Panc1 (cell line): ENCODE data around the gene ACSBG1. TPM values are rescaled to one million over a fixed set of nuclear protein-coding genes. Genes with fewer than 3 reads are reported as not detected.

Experiments used
- ATAC-seq: fragments of 200-7000 bp; cut with Tn5 transposase; 2 replicates; pipeline ENCODE4 v1.9.1; 2020; ENCODE audit warnings: mild to moderate bottlenecking, moderate library complexity
- BruUV-seq: library from RNA; stranded (reverse); fragments of 400-500 nt; replicated peaks from 2 replicates; lab custom pipeline; 2021; lab: Mats Ljungman, UMichigan
- CTCF ChIA-PET: fragments of 300-600 bp; sonication (Branson Sonifier 250); formaldehyde crosslinking; loops from one replicate; lab custom pipeline; 2022; ENCODE audit warnings: antibody characterized with exemption; lab: Charles Lee
- POLR2A ChIA-PET: fragments of 300-600 bp; sonication (Branson Sonifier 250); formaldehyde crosslinking; loops from one replicate; lab custom pipeline; 2022; ENCODE audit warnings: antibody characterized with exemption; lab: Charles Lee
- DNase-seq: peaks from one replicate; pipeline ENCODE4 v3.0.0-alpha.2; 2010; ENCODE audit warnings: low read depth, low spot score
- H3K27ac ChIP-seq: 2 replicates; pipeline ENCODE4 v1.5.1; 2011; ENCODE audit warnings: mild to moderate bottlenecking, low read length, inconsistent platforms
- H3K27me3 ChIP-seq: fragments of 200-500 bp; sonication (Bioruptor generic); 2 replicates; pipeline ENCODE4 v1.6.0; 2014; ENCODE audit warnings: low read length, inconsistent platforms; ENCODE audit not compliant: control insufficient read depth, insufficient read depth
- H3K36me3 ChIP-seq: fragments of 200-500 bp; sonication (Bioruptor generic); 2 replicates; pipeline ENCODE4 v1.5.1; 2014; ENCODE audit warnings: inconsistent platforms, mild to moderate bottlenecking, low read length, moderate library complexity; ENCODE audit not compliant: control insufficient read depth, insufficient read depth
- H3K4me1 ChIP-seq: 2 replicates; pipeline ENCODE4 v1.5.1; 2011; ENCODE audit warnings: inconsistent platforms, mild to moderate bottlenecking, low read length, moderate library complexity; ENCODE audit not compliant: control insufficient read depth, insufficient read depth
- H3K4me3 ChIP-seq, 2 experiments: 2 replicates each; pipeline ENCODE4 v1.5.1; 2011 to 2012; ENCODE audit warnings: low read depth in 2 of 2, low read length in 2 of 2, mild to moderate bottlenecking in 2 of 2, inconsistent platforms in 1 of 2, moderate library complexity in 1 of 2
- H3K9me3 ChIP-seq: fragments of 200-500 bp; sonication (Bioruptor generic); 2 replicates; pipeline ENCODE4 v1.5.1; 2014; ENCODE audit warnings: low read depth, mild to moderate bottlenecking, inconsistent platforms, low read length, moderate library complexity; ENCODE audit not compliant: control insufficient read depth, insufficient read depth
- POLR2AphosphoS5 ChIP-seq: IDR thresholded peaks from 2 replicates; pipeline ENCODE4 v1.6.1; 2012; ENCODE audit warnings: mild to moderate bottlenecking, low read depth, low read length, moderate library complexity
- SIN3A ChIP-seq: IDR thresholded peaks from 2 replicates; pipeline ENCODE4 v1.6.1; 2012; ENCODE audit warnings: low read depth, mild to moderate bottlenecking, low read length, moderate library complexity, borderline replicate concordance; ENCODE audit not compliant: insufficient read depth
- TCF7L2 ChIP-seq: IDR thresholded peaks from 2 replicates; pipeline ENCODE4 v1.6.1; 2011; ENCODE audit warnings: mild to moderate bottlenecking, low read depth, low read length, inconsistent platforms
- in situ Hi-C: cut with HindIII; loops from 2 replicates; pipeline ENCODE4 v1.10.0; 2016; ENCODE audit warnings: low sequenced_read_pairs, low pct_unique_long_range_greater_than_20kb
- intact Hi-C: fragments of 100-400 bp; cut with micrococcal nuclease; formaldehyde crosslinking; loops from one replicate; pipeline ENCODE4 v1.10.0; 2022; ENCODE audit not compliant: unreplicated experiment
- total RNA-seq: library from RNA; stranded (reverse); gene quantifications from one replicate; pipeline ENCODE4 v1.2.1, GENCODE V29; 2021; ENCODE audit not compliant: unreplicated experiment
- TF ChIP-seq, protein P1 (sequence below): fragments of 450-650 bp; IDR thresholded peaks from 2 replicates; pipeline ENCODE4 v1.5.1; 2017; ENCODE audit warnings: mild to moderate bottlenecking
- TF ChIP-seq, protein P2 (sequence below), 2 experiments: IDR thresholded peaks; 2 replicates each; pipeline ENCODE4 v1.6.1; 2011 to 2012; ENCODE audit warnings: low read depth in 2 of 2, control low read depth in 1 of 2, low read length in 1 of 2, mild to moderate bottlenecking in 1 of 2, moderate library complexity in 1 of 2; ENCODE audit not compliant: insufficient read depth in 1 of 2

Gene ACSBG1
- total RNA-seq, 1 experiment from 2014 or later = 0.31 TPM

DNA sequence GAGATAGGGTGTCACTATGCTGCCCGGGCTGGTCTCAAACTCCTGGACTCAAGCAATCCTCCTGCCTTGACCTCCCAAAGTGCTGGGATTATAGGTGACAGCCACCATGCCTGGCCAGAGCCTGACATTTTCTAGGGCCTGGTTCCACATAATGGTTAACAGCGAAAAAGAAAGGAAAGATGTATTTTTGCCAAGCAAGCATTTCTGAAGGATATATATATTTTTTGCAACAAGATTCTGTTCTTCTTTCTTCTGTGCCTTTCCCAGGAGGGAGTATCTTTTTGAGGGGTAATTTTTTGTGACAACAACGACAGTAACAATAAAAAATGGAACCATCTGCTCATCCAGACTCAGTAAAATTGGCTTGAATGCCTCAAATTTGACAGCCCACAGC, 21.7 kb upstream of the ACSBG1 start:
- in situ Hi-C loops (loop anchor here (25.0 kb wide), 1 partner anchor 119 kb away; the partner anchor contains the start of genes CIB2 and IDH3A), intact Hi-C loops (no loop called here)
- Histone ChIP-seq H3K9me3 (no peaks in the 10 kb centered on the region), H3K27me3 (no peaks in the 10 kb centered on the region), H3K36me3 (no peaks in the 10 kb centered on the region), H3K4me3 (no peak overlapping the region), H3K27ac (no peak overlapping the region), H3K4me1 (no peaks in the 10 kb centered on the region)
- ATAC-seq = no peak
- CTCF ChIA-PET = no interaction called here
- DNase-seq = no peak
- no TSS peak for BruUV-seq
- TF ChIP-seq POLR2AphosphoS5 (no peak), TCF7L2 (no peak), SIN3A (no peak)
- TF ChIP-seq, protein P1, sequence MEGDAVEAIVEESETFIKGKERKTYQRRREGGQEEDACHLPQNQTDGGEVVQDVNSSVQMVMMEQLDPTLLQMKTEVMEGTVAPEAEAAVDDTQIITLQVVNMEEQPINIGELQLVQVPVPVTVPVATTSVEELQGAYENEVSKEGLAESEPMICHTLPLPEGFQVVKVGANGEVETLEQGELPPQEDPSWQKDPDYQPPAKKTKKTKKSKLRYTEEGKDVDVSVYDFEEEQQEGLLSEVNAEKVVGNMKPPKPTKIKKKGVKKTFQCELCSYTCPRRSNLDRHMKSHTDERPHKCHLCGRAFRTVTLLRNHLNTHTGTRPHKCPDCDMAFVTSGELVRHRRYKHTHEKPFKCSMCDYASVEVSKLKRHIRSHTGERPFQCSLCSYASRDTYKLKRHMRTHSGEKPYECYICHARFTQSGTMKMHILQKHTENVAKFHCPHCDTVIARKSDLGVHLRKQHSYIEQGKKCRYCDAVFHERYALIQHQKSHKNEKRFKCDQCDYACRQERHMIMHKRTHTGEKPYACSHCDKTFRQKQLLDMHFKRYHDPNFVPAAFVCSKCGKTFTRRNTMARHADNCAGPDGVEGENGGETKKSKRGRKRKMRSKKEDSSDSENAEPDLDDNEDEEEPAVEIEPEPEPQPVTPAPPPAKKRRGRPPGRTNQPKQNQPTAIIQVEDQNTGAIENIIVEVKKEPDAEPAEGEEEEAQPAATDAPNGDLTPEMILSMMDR = no peak
- TF ChIP-seq, protein P2, sequence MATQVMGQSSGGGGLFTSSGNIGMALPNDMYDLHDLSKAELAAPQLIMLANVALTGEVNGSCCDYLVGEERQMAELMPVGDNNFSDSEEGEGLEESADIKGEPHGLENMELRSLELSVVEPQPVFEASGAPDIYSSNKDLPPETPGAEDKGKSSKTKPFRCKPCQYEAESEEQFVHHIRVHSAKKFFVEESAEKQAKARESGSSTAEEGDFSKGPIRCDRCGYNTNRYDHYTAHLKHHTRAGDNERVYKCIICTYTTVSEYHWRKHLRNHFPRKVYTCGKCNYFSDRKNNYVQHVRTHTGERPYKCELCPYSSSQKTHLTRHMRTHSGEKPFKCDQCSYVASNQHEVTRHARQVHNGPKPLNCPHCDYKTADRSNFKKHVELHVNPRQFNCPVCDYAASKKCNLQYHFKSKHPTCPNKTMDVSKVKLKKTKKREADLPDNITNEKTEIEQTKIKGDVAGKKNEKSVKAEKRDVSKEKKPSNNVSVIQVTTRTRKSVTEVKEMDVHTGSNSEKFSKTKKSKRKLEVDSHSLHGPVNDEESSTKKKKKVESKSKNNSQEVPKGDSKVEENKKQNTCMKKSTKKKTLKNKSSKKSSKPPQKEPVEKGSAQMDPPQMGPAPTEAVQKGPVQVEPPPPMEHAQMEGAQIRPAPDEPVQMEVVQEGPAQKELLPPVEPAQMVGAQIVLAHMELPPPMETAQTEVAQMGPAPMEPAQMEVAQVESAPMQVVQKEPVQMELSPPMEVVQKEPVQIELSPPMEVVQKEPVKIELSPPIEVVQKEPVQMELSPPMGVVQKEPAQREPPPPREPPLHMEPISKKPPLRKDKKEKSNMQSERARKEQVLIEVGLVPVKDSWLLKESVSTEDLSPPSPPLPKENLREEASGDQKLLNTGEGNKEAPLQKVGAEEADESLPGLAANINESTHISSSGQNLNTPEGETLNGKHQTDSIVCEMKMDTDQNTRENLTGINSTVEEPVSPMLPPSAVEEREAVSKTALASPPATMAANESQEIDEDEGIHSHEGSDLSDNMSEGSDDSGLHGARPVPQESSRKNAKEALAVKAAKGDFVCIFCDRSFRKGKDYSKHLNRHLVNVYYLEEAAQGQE (IDR thresholded peaks at IDR 0.05; ENCODE audit: insufficient read depth in 1 of 2, low read depth in 2 of 2, low read length in 1 of 2) = no peak
- POLR2A ChIA-PET = no interaction called here

DNA sequence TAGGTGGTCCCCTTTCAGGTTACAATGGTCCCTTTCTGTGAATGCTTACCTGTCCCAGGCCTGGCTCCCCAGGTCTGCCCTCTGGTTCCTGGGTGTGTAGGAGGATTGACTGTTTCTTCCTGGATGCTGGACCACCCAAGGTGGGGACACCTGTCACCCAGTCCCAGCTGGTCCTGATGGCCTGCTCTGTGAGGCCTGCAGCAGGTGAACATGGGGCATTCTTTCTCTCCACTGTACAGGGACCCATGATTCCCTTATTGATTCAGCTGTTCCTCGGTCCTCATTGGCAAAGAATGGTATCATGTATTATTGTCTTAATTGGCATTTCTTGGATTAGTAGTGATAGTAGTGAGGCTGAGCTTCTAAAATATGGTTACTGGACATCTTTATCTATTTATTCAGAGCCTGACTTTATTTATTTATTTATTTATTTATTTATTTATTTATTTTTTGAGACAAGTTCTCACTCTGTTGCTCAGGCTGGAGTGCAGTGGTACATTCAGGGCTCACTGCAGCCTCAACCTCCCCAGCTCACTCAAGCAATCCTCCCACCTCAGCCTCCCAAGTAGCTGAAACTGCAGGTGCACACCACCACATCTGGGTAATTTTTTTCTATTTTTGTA, 21.2 kb upstream of the ACSBG1 start:
- Histone ChIP-seq H3K9me3 (no peaks in the 10 kb centered on the region), H3K27me3 (no peaks in the 10 kb centered on the region), H3K4me3 (no peak overlapping the region), H3K27ac (no peak overlapping the region), H3K36me3 (no peaks in the 10 kb centered on the region), H3K4me1 (no peaks in the 10 kb centered on the region)
- DNase-seq = no peak
- TF ChIP-seq SIN3A (no peak), POLR2AphosphoS5 (no peak), TCF7L2 (no peak)
- TF ChIP-seq, protein P1 = no peak
- TF ChIP-seq, protein P2 (IDR thresholded peaks at IDR 0.05; ENCODE audit: insufficient read depth in 1 of 2, low read depth in 2 of 2, low read length in 1 of 2) = no peak
- in situ Hi-C loops (loop anchor here (25.0 kb wide), 1 partner anchor 118 kb away; the partner anchor contains the start of genes CIB2 and IDH3A), intact Hi-C loops (no loop called here)
- no TSS peak for BruUV-seq
- CTCF ChIA-PET = no interaction called here
- POLR2A ChIA-PET = interaction anchor here (0.6 kb wide), 1 partner anchor 10 kb away, joined by 3 read pairs; no protein-coding TSS in a partner anchor
- ATAC-seq = no peak
